KBM-7 (cell line): ENCODE results near the gene THAP8.

Experiments used
- DNase-seq: peaks from one replicate; pipeline ENCODE4 v3.0.0-alpha.2; 2015
- in situ Hi-C: fragments of 300-500 bp; cut with MboI; formaldehyde crosslinking; loops from 2 replicates; pipeline ENCODE4 v1.14.3; 2020; ENCODE audit warnings: low sequenced_read_pairs, low pct_unique_long_range_greater_than_20kb, mixed read lengths

THAP8 gene

DNA sequence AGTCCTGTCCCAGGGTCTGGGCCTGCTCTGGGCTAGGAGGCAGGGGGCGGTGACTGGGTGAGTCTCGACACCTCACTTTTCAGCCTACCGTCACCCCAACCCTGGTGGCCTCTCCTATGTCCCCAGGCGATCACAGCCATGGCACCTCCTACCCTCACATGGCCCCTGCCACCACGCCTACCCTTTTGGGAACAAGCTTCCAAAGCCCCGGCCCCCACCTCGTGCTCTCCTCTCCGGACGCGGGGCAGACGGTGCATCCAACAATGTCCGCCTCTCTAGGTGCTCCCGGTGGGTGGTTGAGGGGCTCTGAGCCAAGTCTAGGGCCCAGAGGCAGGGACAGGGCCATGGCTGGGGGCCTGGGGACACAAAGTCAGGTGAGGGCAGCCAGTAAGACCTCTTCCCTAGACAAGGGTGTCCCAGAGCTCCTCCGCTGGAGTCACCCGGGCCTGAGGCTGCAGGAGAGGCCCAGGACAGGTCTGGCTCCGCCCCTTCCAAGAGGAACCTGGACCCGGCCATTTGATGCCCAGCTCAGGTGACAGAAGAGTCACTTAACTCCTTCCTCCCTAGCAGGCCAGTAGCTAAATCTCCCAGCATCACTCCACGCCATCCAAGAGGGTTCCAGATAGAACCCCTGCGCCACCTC lies 45.6 kb downstream of the THAP8 start, which contains the start of gene SYNE4:
Gene SYNE4, minus strand, starts transcription at position 478 of the 643 bp plus-strand sequence. Its CDS starts 132 bp downstream, at position 346.
- no peak for DNase-seq
- in situ Hi-C loops = no loop called here

DNA sequence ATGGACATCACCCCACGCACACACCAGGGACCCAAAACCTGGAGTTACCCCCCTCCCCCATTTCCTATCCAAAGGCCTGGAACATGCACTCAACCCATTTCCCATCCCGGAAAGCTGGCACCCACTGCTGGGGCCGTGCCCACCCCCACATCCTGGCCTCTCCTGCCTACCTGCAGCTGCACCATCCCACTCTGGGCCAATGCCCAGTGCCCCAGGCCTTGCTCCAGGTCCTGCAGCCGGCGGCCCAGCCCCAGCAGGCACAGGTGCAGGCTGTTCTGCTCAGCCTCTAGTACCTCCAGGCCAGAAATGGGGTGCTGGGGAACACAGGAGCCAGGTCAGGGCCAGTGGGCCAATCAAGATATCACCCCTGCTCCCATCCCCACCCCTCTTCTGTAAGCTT lies 47.1 kb downstream of the THAP8 start:
- in situ Hi-C loops = no loop called here
- no peak for DNase-seq

DNA sequence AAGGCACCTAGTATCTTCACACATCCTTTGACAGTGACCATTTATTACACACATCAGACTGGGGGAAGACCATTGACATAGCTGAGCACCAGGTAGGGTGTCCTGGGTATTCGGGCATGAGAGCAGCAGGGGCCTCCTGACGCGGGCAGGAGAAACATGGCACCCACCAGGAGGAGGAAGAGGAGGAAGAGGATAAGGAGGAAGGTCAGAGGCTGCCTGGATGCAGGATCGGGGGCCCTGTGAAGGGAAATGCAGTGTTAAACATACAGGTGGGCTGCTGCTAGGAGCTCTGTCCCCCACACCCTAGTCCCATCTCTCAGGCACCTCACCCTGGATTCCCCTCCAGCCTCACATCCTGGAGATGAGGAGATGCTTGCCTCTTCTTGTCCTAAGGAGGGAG lies 50.8 kb downstream of the THAP8 start:
- no peak for DNase-seq
- in situ Hi-C loops = no loop called here

DNA sequence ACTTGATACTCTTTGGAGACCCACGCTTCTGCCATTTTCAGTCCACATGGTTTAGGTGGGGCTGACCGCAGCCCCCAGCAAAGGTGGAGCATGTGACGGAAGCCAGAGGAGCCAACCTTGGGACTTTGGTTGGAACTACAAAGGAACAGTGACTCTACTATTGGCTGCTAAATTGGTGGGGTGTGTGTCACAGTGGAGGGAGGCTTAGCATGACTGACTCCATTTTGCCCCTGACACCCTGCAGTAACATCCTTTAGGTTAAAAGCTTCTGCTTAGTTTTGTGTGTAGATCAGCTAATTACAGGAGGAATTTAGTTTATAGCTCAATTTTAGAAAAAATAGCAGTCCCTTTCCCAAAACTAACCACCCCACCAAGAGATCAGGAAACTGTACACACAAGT lies 52.5 kb downstream of the THAP8 start:
- in situ Hi-C loops = no loop called here
- no peak for DNase-seq

DNA sequence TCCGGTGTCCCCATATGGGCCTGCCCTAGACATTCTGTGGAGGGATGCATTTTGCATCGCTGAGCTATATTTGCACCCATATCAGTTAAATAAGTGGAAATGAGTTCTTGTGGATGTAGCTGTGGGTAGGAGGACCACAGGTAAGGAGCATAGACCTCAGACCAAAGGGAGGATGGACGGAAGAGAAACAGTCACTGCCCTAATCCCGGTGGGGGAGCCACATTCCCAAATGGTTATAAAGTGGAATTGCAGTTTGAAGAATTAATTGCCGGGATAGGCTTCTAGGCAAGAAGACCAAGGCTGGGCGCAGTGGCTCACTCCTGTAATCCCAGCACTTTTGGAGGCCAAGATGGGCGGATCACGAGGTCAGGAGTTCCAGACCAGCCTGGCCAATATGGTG lies 57.3 kb downstream of the THAP8 start:
- DNase-seq = no peak
- in situ Hi-C loops = no loop called here

DNA sequence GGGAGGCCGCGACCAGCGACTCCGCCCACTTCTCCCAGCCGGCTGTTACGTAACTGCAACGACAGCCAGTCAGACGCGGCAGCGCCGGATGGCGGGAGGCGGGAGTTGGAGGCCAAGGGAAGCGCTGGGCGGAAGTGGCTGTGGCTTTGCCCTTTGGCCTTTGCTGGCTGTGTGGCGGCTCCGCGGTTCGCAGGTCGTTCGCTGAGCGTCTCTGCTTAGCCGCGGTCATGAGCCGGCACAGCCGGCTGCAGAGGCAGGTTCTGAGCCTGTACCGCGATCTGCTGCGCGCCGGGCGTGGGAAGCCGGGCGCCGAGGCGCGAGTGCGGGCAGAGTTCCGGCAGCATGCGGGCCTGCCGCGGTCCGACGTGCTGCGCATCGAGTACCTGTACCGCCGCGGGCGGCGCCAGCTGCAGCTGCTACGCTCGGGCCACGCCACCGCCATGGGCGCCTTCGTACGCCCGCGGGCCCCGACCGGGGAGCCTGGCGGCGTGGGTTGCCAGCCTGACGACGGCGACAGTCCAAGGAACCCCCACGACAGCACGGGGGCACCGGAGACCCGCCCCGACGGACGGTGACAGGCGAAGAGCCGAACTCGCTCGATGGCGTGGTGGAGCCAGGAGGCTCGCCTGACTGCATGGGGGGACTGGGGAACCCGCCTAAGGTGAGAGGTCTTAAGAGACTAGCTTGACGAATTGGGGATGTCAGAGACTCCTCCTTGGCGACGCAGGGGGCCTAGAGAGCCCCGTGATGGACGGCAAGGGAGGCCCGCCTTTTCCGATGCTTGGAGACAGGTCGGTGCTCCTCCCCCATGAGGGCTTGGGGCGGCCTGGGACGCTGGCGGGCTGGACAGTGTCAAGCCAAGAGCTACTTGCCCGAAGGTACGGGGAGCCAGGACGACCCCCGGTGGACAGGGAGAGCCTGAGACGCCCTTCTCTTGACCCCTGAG lies 58.8 kb downstream of the THAP8 start, which contains the start of gene SDHAF1:
Gene SDHAF1, plus strand, starts transcription at position 141 of the 946 bp plus-strand sequence. Its CDS starts 87 bp downstream, at position 228.
- in situ Hi-C loops = no loop called here
- peak; percentile 94 for DNase-seq

DNA sequence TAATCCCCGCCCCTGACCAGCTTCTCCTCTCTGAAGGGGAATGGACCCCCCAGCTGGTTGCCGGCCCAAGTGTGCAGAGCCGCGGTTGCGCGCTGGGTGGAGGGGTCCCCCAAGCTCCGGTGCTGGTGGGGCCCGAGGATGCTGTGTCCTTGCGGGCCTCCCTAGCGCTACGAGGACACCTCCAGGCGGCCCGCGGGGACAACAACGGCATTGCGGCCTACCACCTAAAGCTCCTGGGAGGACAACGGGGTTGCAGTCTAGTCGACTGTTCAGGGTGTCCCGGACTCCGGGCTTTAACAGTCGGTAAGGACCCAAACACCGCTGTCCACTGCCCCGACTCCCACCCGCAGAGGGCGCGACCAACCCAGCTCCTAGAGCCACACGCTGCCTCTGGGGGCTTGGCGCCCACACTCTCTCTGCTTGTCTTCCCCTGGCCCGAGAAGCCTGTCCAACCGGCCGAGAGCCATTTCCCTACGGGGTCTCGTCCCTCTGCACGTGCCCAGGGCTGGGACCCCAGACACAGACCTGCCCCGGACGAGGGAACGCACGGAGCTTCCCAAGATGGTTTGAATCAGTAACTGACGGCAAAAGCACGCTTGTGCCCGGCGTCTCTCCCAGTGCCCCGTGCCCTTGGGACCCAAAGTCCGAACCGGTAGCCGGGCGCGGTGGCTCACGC lies 60.0 kb downstream of the THAP8 start:
- in situ Hi-C loops = no loop called here
- no peak for DNase-seq

DNA sequence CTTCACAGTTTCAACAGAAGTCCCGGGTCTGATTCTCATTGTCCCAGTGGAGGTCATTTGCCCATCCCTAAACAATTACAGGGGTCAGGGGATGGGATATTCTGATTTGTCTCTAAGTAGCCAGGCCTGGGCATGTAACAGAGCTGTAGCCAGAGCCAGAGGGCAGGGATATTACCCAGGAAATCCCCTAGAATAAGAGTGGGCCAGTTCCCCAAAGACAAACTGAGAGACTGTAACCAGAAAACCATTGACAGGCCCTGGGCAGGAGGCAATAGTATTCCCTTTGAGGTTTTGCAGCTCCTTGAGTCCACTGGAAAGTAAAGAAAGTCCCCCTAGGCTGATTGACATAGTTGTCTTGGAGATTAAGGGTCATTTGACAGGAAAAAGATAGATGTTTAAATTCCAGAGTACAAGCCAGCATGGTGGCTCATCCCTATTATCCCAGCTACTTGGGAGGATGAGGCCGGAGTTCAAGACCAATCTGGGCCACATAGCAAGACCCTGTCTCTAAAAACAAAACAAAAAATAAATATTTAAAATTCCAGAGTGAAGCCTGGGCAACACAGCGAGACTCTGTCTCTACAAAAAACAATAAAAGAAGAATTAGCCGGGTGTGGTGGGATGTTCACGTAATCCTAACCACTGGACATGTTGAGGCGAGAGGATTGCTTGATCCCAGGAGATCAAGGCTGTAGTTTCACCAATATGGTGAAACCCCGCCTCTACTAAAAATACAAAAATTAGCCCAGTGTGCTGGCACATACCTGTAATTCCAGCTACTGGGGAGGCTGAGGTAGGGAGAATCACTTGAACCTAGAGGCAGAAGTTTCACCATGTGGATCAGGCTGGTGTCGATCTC lies 60.9 kb downstream of the THAP8 start:
- in situ Hi-C loops = no loop called here
- DNase-seq = no peak

DNA sequence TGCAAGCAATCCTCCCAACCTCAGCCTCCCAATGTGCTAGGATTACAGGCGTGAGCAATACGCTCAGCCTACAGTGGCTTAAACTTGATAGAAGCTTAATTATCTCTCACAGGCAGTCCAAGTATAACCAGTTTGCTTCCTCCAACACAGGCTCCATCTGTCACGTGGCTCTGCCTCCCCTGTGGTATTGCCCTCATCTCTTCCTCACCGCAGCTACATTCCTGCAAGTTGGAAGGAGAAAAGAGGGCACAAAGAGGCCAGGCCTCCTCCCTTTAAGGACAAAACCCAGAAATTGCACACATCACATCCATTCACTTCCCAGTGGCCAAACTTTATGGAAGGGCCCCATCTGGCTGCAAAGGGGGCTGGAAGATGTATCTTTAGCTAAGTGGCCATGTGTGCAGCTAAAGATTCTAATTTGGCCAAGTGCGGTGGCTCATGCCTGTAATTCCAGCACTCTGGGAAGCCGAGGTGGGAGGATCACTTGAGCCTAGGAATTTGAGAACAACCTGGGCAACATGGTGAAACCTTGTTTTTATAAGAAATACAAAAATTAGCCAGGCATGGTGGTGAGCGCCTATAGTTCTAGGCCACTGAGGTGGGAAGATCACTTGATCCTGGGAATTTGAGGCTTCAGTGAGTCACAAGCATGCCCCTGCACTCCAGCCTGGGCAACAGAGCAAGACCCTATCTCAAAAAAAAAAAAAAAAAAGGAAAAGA lies 62.2 kb downstream of the THAP8 start:
- in situ Hi-C loops = no loop called here
- no peak for DNase-seq

DNA sequence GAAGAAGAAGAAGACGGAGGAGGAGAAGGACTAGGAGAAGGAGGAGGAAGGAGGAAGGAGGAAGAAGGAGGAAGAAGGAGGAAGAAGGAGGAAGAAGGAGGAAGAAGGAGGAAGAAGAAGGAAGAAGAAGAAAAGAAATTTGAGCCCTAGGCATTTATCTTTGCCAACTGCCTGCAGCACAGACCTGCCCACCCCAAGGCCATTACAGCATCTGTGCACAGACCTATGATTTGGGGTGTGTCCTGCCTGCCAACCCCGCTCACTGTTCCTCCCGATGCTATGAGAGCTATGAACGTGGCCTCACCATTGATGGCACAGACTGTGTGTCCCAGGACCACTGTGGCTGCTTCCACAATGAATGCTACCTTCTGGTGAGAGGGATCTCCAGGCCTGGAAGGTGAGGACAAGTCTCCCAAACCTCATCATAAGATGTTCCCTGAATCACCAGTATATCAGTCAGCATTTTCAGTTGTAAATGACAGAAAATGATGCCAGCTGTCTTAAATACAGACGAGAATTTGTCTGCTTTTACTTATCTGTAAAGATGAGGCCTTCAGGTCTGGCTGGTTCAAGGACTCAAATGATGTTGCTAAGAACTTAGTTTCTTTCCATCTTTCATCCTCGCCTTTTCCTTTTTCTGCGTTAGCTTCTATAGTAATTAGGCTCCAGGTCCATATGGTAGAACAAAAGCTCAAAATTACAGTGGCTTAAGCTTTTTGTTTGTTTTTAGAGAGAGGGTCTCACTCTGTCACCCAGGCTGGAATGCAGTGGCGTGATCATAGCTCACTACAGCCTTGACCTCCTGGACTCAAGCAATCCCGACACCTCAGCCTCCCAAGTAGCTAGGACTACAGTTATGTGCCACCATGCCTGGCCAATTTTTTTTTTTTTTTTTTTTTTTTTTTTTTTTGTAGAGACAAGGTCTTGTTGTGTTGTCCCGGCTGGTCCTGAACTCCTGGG lies 63.0 kb downstream of the THAP8 start:
- no peak for DNase-seq
- in situ Hi-C loops = no loop called here

DNA sequence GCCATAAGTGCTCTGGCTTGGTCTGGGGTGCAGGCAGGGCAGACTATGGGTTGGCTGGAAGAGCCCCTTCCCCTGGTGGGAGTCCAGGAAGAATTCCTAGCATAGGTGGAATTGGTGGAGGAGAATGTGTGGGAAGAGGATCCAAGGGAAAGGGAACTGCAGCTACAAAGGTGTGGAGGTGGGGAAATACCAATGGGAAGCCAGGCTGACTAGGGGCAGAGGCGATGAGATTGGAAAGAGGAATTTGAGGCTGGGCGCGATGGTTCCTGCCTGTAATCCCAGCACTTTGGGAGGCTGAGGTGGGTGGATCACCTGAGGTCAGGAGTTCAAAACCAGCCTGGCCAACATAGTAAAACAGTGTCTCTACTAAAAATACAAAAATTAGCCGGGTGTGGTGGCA lies 63.9 kb downstream of the THAP8 start:
- DNase-seq = no peak
- in situ Hi-C loops = no loop called here

DNA sequence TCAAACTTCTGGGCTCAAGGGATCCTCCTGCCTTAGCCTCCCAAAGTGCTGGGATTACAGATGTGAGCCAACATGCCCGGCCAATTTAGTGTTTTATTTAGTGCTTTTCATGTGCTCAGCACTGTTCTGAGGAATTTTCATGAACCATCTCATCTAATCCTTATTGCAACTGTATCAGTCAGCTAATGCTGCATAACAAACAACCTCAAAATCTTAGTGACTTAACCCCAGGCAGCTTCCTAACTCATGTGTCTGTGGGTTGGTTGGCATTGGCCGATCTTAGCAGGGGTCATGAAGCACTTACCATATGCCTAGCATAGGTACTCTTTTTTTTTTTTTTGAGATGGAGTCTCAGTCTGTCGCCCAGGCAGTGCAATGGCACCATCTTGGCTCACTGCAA lies 65.3 kb downstream of the THAP8 start:
- in situ Hi-C loops = no loop called here
- no peak for DNase-seq

DNA sequence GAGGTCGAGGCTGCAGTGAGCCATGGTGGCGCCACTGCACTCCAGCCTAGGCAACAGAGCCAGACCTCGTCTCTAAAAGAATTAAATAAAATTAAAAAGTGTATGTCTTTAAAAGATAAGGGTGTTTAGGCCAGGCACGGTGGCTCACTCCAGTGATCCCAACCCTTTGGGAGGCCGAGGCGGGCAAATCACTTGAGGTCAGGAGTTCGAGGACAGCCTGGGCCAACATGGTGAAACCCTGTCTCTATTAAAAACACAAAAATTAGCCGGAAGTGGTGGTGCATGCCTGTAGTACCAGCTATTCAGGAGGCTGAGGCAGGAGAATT lies 66.6 kb downstream of the THAP8 start:
- in situ Hi-C loops = no loop called here
- no peak for DNase-seq

DNA sequence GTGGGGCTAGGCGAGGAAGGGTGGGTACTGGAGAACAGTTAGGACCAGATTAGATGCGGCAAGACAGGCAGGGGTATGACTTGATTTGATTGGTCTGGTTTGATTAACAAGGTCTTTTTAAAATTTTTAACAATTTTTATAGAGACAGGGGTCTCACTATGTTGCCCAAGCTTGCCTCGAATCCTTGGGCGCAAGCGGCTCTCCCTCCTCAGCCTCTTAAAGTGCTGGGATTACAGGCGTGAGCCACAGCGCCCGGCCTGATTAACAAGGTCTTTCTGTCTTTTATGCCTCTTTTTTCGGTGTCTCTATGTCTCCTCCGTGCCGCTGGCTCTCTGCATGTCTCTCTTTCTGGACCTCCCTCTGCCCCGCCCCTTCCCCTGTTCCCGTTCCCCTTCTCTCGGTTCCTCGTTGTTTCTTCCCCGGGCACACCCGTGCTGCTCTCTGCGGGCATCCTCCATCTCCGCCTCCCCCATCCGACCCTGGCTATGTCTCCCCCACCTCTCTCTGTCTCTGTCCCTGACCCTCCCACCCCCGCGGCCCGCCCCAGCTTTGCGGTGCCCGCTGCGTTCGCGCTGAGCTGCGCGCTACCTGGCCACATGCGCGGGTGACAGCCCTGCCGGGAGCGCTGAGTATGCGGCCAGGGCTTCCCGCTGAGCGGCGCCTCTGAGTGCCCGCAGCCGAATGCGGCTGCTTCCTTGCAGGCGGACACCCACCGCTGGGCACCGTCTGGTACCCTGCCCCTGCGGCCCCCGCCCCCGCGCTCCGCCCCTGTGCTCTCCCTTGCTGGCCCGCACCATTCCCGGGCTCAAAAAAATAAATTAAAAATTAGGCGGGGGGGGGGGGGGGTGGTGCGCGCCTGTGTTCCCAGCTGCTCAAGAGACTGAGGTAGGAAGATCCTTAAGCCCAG lies 67.2 kb downstream of the THAP8 start:
- in situ Hi-C loops = no loop called here
- DNase-seq = peak; percentile 58

DNA sequence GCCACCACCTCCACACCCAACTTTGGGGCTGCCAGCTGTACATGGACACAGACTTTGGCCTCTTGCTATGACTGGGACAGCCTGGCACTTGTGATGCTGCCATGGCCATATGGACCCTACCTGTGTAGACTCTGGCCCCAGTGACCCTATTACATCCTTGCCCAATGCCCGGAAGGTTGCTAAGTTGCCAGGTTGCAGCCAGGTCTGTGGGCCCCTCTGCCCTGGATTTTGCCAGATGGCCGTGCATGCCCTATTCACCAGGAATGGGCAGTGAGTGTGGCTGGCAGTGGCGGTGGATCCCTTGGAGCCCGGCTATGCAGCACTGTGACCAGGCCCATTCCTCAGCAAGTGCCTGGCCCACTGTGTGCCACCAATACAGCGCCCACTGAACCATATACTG lies 68.0 kb downstream of the THAP8 start:
- in situ Hi-C loops = no loop called here
- no peak for DNase-seq
